CD4-positive, alpha-beta T cell (primary cell): ENCODE measurements around the gene SOX14. TPM values are rescaled to one million over a fixed set of nuclear protein-coding genes. Genes with fewer than 3 reads are reported as not detected.

Experiments used
- ATAC-seq: fragments of 200-7000 bp; cut with Tn5 transposase; one replicate; pipeline ENCODE4 v1.10.0; 2022; ENCODE audit warnings: mild to moderate bottlenecking; ENCODE audit not compliant: poor library complexity
- CTCF ChIA-PET: fragments of 350-600 bp; sonication (Branson Sonifier 250); formaldehyde crosslinking; loops from one replicate; lab custom pipeline; 2021; ENCODE audit warnings: antibody characterized with exemption, inconsistent platforms; lab: Charles Lee
- POLR2A ChIA-PET: fragments of 350-600 bp; sonication (Branson Sonifier 250); formaldehyde crosslinking; loops from one replicate; lab custom pipeline; 2021; ENCODE audit warnings: antibody characterized with exemption, inconsistent platforms; lab: Charles Lee
- DNase-seq, 14 experiments: peaks; one replicate each; pipeline ENCODE4 v3.0.0-alpha.2; 2013 to 2020; ENCODE audit warnings: mixed read lengths in 2 of 14
- H3K27ac ChIP-seq, 2 donors: one replicate each; pipeline versions ENCODE4 v1.5.1 to v1.7.0; 2013; ENCODE audit warnings: low read length in 2 of 2, low read depth in 1 of 2, mild to moderate bottlenecking in 1 of 2
- H3K27me3 ChIP-seq, 2 experiments: 1 replicate in 1 of 2; 2 replicates in 1 of 2; pipeline versions ENCODE4 v1.6.1 to v1.7.0; 2013; ENCODE audit warnings: low read length in 2 of 2, control low read depth in 1 of 2, mild to moderate bottlenecking in 1 of 2, moderate library complexity in 1 of 2; ENCODE audit not compliant: insufficient read depth in 2 of 2, control insufficient read depth in 1 of 2
- H3K36me3 ChIP-seq: one replicate; pipeline ENCODE4 v1.6.1; 2013; ENCODE audit warnings: low read length, control low read depth; ENCODE audit not compliant: insufficient read depth
- H3K4me1 ChIP-seq: one replicate; pipeline ENCODE4 v1.6.1; 2013; ENCODE audit warnings: low read length, control low read depth; ENCODE audit not compliant: insufficient read depth
- H3K4me3 ChIP-seq: one replicate; pipeline ENCODE4 v1.5.1; 2013; ENCODE audit warnings: mild to moderate bottlenecking, low read length, moderate library complexity
- H3K9me3 ChIP-seq, 2 experiments: 1 replicate in 1 of 2; 2 replicates in 1 of 2; pipeline versions ENCODE4 v1.6.1 to v1.7.0; 2013; ENCODE audit warnings: low read length in 2 of 2, mild to moderate bottlenecking in 2 of 2, control low read depth in 1 of 2, moderate library complexity in 1 of 2; ENCODE audit not compliant: control insufficient read depth in 1 of 2, insufficient read depth in 1 of 2
- H3K27ac Mint-ChIP-seq: one replicate; pipeline ENCODE4 v1.8.0; 2020; ENCODE audit warnings: mixed read lengths
- H3K27me3 Mint-ChIP-seq: one replicate; pipeline ENCODE4 v1.8.0; 2021; ENCODE audit warnings: mixed read lengths
- H3K36me3 Mint-ChIP-seq: one replicate; pipeline ENCODE4 v1.8.0; 2021; ENCODE audit warnings: low read depth, mixed read lengths
- H3K4me1 Mint-ChIP-seq: one replicate; pipeline ENCODE4 v1.8.0; 2021; ENCODE audit warnings: low read depth, mixed read lengths
- H3K4me3 Mint-ChIP-seq: one replicate; pipeline ENCODE4 v1.8.0; 2020; ENCODE audit warnings: mild to moderate bottlenecking, mixed read lengths
- H3K9me3 Mint-ChIP-seq: one replicate; pipeline ENCODE4 v1.8.0; 2020; ENCODE audit warnings: mixed read lengths
- CTCF ChIP-seq: fragments of 200-600 bp; IDR thresholded peaks from one replicate; pipeline ENCODE4 v1.8.0; 2022; ENCODE audit warnings: antibody characterized with exemption, mild to moderate bottlenecking
- intact Hi-C, 2 experiments: fragments of 100-400 bp; cut with DNase I in 1 of 2; cut with micrococcal nuclease in 1 of 2; formaldehyde crosslinking; loops; one replicate each; pipeline versions ENCODE4 v1.15.1 to v1.9.0; 2023 to 2025; cut with DNase I, micrococcal nuclease
- total RNA-seq, 174 experiments: library from RNA in 2 of 174; stranded (reverse) in 2 of 174; gene quantifications; one replicate each; pipeline ENCODE4 v1.2.3 and lab custom pipeline; 2021 to 2026

SOX14 gene
- total RNA-seq, 2 experiments from 2014 or later, result not detected

GRCh38 chr3:137792626-137793271 lies 28.6 kb downstream of the SOX14 start:
- H3K36me3 Mint-ChIP-seq, result no peaks in the 10 kb centered on the region
- intact Hi-C loops, result no loop called here
- DNase-seq, result no peak
- no peaks in the 10 kb centered on the region for H3K36me3 ChIP-seq
- no peak overlapping the region for H3K4me3 ChIP-seq
- H3K9me3 Mint-ChIP-seq, result no peaks in the 10 kb centered on the region
- H3K4me1 Mint-ChIP-seq, result no peaks in the 10 kb centered on the region
- H3K27ac Mint-ChIP-seq, result no peak overlapping the region
- no peak overlapping the region for H3K27ac ChIP-seq
- H3K9me3 ChIP-seq, result no peaks in the 10 kb centered on the region
- TF ChIP-seq CTCF, result no peak
- no peaks in the 10 kb centered on the region for H3K4me1 ChIP-seq
- ChIA-PET POLR2A (no interaction called here), CTCF (no interaction called here)
- H3K27me3 Mint-ChIP-seq, result peaks cover 25% of the 10 kb centered on the region
- no peak for ATAC-seq
- H3K27me3 ChIP-seq, result no peaks in the 10 kb centered on the region
- H3K4me3 Mint-ChIP-seq, result no peak overlapping the region

- H3K4me1 ChIP-seq, result no peaks in the 10 kb centered on the region
- H3K4me3 ChIP-seq, result no peak overlapping the region
- ChIA-PET CTCF (no interaction called here), POLR2A (no interaction called here)
- ATAC-seq (no peak), DNase-seq (no peak)
- no peaks in the 10 kb centered on the region for H3K9me3 ChIP-seq
- no peaks in the 10 kb centered on the region for H3K36me3 ChIP-seq
- H3K27me3 Mint-ChIP-seq, result peaks cover 33% of the 10 kb centered on the region
- no peaks in the 10 kb centered on the region for H3K27me3 ChIP-seq
- no peak overlapping the region for H3K27ac Mint-ChIP-seq
- H3K4me1 Mint-ChIP-seq, result no peaks in the 10 kb centered on the region
- H3K4me3 Mint-ChIP-seq, result no peak overlapping the region
- peaks cover 3% of the 10 kb centered on the region for H3K9me3 Mint-ChIP-seq
- H3K36me3 Mint-ChIP-seq, result no peaks in the 10 kb centered on the region
- H3K27ac ChIP-seq, result no peak overlapping the region
- intact Hi-C loops, result no loop called here
- TF ChIP-seq CTCF, result no peak
These were observed 32.9 kb downstream of the SOX14 start for GRCh38 chr3:137796993-137797392.

- H3K27ac Mint-ChIP-seq, result no peak overlapping the region
- TF ChIP-seq CTCF, result no peak
- Histone ChIP-seq H3K4me3 (no peak overlapping the region), H3K27ac (no peak overlapping the region), H3K27me3 (no peaks in the 10 kb centered on the region), H3K36me3 (no peaks in the 10 kb centered on the region), H3K9me3 (no peaks in the 10 kb centered on the region), H3K4me1 (no peaks in the 10 kb centered on the region)
- DNase-seq, result no peak
- H3K36me3 Mint-ChIP-seq, result no peaks in the 10 kb centered on the region
- intact Hi-C loops, result no loop called here
- peaks cover 10% of the 10 kb centered on the region for H3K27me3 Mint-ChIP-seq
- ATAC-seq, result no peak
- ChIA-PET POLR2A (no interaction called here), CTCF (no interaction called here)
- no peak overlapping the region for H3K4me3 Mint-ChIP-seq
- H3K4me1 Mint-ChIP-seq, result no peaks in the 10 kb centered on the region
- H3K9me3 Mint-ChIP-seq, result peaks cover 3% of the 10 kb centered on the region
These were observed 39.1 kb downstream of the SOX14 start for GRCh38 chr3:137803215-137803614.
